Lower leg skin (tissue), 3 donors: ENCODE measurements around the gene ATP8A2.

Experiments used
- POLR2A ChIP-seq, 2 donors: fragments of 450-650 bp; IDR thresholded peaks; one replicate each; pipeline ENCODE4 v1.6.1; 2016 to 2017; ENCODE audit warnings: antibody characterized with exemption in 2 of 2, mild to moderate bottlenecking in 1 of 2, moderate library complexity in 1 of 2
- TF ChIP-seq, protein P1 (sequence below), 3 donors: fragments of 450-650 bp; IDR thresholded peaks; one replicate each; pipeline ENCODE4 v1.5.1; 2016; ENCODE audit warnings: antibody characterized with exemption in 3 of 3, mild to moderate bottlenecking in 3 of 3, moderate library complexity in 2 of 3

GRCh38 chr13:25827831-25828465, 456.2 kb downstream of the ATP8A2 start:
- no peak for TF ChIP-seq POLR2A (IDR thresholded peaks at IDR 0.05)
- TF ChIP-seq, protein P1, sequence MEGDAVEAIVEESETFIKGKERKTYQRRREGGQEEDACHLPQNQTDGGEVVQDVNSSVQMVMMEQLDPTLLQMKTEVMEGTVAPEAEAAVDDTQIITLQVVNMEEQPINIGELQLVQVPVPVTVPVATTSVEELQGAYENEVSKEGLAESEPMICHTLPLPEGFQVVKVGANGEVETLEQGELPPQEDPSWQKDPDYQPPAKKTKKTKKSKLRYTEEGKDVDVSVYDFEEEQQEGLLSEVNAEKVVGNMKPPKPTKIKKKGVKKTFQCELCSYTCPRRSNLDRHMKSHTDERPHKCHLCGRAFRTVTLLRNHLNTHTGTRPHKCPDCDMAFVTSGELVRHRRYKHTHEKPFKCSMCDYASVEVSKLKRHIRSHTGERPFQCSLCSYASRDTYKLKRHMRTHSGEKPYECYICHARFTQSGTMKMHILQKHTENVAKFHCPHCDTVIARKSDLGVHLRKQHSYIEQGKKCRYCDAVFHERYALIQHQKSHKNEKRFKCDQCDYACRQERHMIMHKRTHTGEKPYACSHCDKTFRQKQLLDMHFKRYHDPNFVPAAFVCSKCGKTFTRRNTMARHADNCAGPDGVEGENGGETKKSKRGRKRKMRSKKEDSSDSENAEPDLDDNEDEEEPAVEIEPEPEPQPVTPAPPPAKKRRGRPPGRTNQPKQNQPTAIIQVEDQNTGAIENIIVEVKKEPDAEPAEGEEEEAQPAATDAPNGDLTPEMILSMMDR (IDR thresholded peaks at IDR 0.05) = no peak
